Parathyroid adenoma (tissue), 2 donors: ENCODE measurements around the gene HAVCR2.
"Not testable (repeated sequence)": the region's sequence is repeated elsewhere in the genome, so short reads cannot be mapped to it uniquely, and the experiment has no call there.

Experiments used
- H2AFZ ChIP-seq: fragments of 300-600 bp; sonication (generic); one replicate; pipeline ENCODE4 v1.7.0; 2017; ENCODE audit warnings: antibody characterized with exemption, mild to moderate bottlenecking
- H3K27ac ChIP-seq: fragments of 300-600 bp; sonication (generic); one replicate; pipeline ENCODE4 v1.7.0; 2017
- H3K27me3 ChIP-seq: fragments of 300-600 bp; sonication (generic); one replicate; pipeline ENCODE4 v1.7.0; 2017; ENCODE audit warnings: low read length; ENCODE audit not compliant: control insufficient read depth, insufficient read depth
- H3K36me3 ChIP-seq: fragments of 300-600 bp; sonication (generic); one replicate; pipeline ENCODE4 v1.7.0; 2017; ENCODE audit warnings: low read length; ENCODE audit not compliant: control insufficient read depth, insufficient read depth
- H3K4me1 ChIP-seq: fragments of 300-600 bp; sonication (generic); one replicate; pipeline ENCODE4 v1.7.0; 2017; ENCODE audit warnings: control low read depth
- H3K4me2 ChIP-seq: fragments of 300-600 bp; sonication (generic); one replicate; pipeline ENCODE4 v1.7.0; 2017; ENCODE audit warnings: low read length
- H3K4me3 ChIP-seq: fragments of 300-600 bp; sonication (generic); one replicate; pipeline ENCODE4 v1.7.0; 2017; ENCODE audit warnings: low read depth, low read length
- H3K79me2 ChIP-seq: fragments of 300-600 bp; sonication (generic); one replicate; pipeline ENCODE4 v1.7.0; 2017; ENCODE audit warnings: control low read depth
- H3K9ac ChIP-seq: fragments of 300-600 bp; sonication (generic); one replicate; pipeline ENCODE4 v1.7.0; 2017; ENCODE audit warnings: mild to moderate bottlenecking
- H3K9me3 ChIP-seq: fragments of 300-600 bp; sonication (generic); one replicate; pipeline ENCODE4 v1.7.0; 2017; ENCODE audit warnings: low read length; ENCODE audit not compliant: control insufficient read depth
- TF ChIP-seq, protein P1 (sequence below): fragments of 300-600 bp; sonication (generic); IDR thresholded peaks from one replicate; pipeline ENCODE4 v1.7.0; 2017; ENCODE audit warnings: antibody characterized with exemption, mild to moderate bottlenecking
- donor health status: primary hyperparathyroidism.

Gene HAVCR2

GRCh38 chr5:157050050-157050449 is 58.8 kb downstream of the HAVCR2 start:
- TF ChIP-seq, protein P1, sequence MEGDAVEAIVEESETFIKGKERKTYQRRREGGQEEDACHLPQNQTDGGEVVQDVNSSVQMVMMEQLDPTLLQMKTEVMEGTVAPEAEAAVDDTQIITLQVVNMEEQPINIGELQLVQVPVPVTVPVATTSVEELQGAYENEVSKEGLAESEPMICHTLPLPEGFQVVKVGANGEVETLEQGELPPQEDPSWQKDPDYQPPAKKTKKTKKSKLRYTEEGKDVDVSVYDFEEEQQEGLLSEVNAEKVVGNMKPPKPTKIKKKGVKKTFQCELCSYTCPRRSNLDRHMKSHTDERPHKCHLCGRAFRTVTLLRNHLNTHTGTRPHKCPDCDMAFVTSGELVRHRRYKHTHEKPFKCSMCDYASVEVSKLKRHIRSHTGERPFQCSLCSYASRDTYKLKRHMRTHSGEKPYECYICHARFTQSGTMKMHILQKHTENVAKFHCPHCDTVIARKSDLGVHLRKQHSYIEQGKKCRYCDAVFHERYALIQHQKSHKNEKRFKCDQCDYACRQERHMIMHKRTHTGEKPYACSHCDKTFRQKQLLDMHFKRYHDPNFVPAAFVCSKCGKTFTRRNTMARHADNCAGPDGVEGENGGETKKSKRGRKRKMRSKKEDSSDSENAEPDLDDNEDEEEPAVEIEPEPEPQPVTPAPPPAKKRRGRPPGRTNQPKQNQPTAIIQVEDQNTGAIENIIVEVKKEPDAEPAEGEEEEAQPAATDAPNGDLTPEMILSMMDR = no peak
- H3K36me3 ChIP-seq = no peaks in the 10 kb centered on the region
- no peaks in the 10 kb centered on the region for H3K79me2 ChIP-seq
- H3K9me3 ChIP-seq = no peaks in the 10 kb centered on the region
- H2AFZ ChIP-seq = peak overlapping the region; percentile 36
- no peak overlapping the region for H3K4me3 ChIP-seq
- H3K27me3 ChIP-seq = no peaks in the 10 kb centered on the region
- no peak overlapping the region for H3K4me2 ChIP-seq
- no peak overlapping the region for H3K9ac ChIP-seq
- no peaks in the 10 kb centered on the region for H3K4me1 ChIP-seq
- no peak overlapping the region for H3K27ac ChIP-seq

DNA sequence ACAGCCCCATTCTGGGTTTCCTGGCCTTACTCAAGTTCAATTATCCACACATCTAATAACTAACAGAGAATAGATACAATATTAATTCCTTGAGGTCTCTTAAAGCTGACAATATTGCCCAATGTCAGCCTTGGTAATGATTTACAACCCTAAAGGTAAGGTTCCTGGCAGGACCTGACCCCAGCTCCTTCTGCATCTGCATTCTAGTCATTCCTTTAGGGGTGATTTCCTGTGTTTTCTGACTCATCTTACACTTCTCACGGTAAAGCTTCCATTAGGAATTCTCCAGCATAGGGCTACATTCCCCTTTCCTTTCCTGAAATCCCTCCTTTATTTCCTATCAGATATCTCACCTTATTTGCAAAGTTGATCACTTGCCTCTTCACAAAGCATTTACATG is 59.2 kb downstream of the HAVCR2 start:
- Histone ChIP-seq H3K27ac (no peak overlapping the region), H3K36me3 (no peaks in the 10 kb centered on the region), H3K4me2 (no peak overlapping the region), H3K79me2 (no peaks in the 10 kb centered on the region), H3K27me3 (no peaks in the 10 kb centered on the region), H3K9me3 (no peaks in the 10 kb centered on the region), H3K4me1 (no peaks in the 10 kb centered on the region), H3K4me3 (no peak overlapping the region), H3K9ac (no peak overlapping the region), H2AFZ (peak overlapping the region; percentile 36)
- TF ChIP-seq, protein P1 = no peak

DNA sequence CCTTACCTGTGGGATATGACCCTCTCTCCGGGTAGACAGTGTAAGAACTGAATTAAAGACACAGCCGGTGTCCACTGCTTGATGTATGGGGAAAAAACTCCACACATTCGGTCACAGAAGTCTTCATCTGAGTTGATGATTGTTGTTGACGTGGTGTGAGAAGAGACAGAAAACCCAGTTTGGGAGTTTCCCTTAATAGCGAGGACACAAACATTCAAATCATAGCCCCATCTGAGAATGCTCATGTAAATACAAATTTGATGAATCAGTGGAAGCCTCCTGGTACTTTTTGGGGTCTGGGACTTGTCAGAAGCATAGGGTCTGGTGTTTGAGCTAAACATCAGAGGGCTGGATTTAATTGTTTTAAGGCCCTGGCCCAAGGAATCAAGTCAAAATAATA is 60.9 kb downstream of the HAVCR2 start:
- no peaks in the 10 kb centered on the region for H3K9me3 ChIP-seq
- no peaks in the 10 kb centered on the region for H3K27me3 ChIP-seq
- H3K4me3 ChIP-seq = no peak overlapping the region
- H3K27ac ChIP-seq = no peak overlapping the region
- TF ChIP-seq, protein P1 = no peak
- H3K79me2 ChIP-seq = no peaks in the 10 kb centered on the region
- no peaks in the 10 kb centered on the region for H3K36me3 ChIP-seq
- no peak overlapping the region for H3K9ac ChIP-seq
- H3K4me2 ChIP-seq = no peak overlapping the region
- H3K4me1 ChIP-seq = no peaks in the 10 kb centered on the region
- no peak overlapping the region for H2AFZ ChIP-seq

GRCh38 chr5:157047016-157047415 is 61.8 kb downstream of the HAVCR2 start:
- H3K27ac ChIP-seq, H3K4me2 ChIP-seq, H3K4me3 ChIP-seq, H3K27me3 ChIP-seq, H2AFZ ChIP-seq, H3K9ac ChIP-seq, H3K36me3 ChIP-seq, H3K79me2 ChIP-seq, H3K4me1 ChIP-seq, H3K9me3 ChIP-seq: not testable (repeated sequence)

GRCh38 chr5:157046041-157046440 is 62.8 kb downstream of the HAVCR2 start:
- Histone ChIP-seq H3K9me3 (no peaks in the 10 kb centered on the region), H3K27ac (no peak overlapping the region), H3K36me3 (no peaks in the 10 kb centered on the region), H3K4me1 (no peaks in the 10 kb centered on the region), H3K79me2 (no peaks in the 10 kb centered on the region), H3K9ac (no peak overlapping the region), H3K4me2 (no peak overlapping the region), H3K27me3 (no peaks in the 10 kb centered on the region), H3K4me3 (no peak overlapping the region), H2AFZ (no peak overlapping the region)
- TF ChIP-seq, protein P1 = no peak
